Gastrocnemius medialis (tissue), 4 donors: ENCODE measurements around the gene SOX15. TPM values are rescaled to one million over a fixed set of nuclear protein-coding genes. Genes with fewer than 3 reads are reported as not detected.
A peak's percentile ranks its signal among the peaks of the same experiment; 100 is the strongest.

ENCODE experiments used
- ATAC-seq, 2 donors: fragments of 150-250 bp; one replicate each; pipeline ENCODE4 v1.9.1; 2016
- DNase-seq, 2 donors: peaks; one replicate each; pipeline ENCODE4 v3.0.0-alpha.2; 2019
- H3K27ac ChIP-seq, 4 donors: fragments of 200-600 bp; sonication (generic); 1 replicate in 1 of 4; 2 replicates in 3 of 4; pipeline ENCODE4 v1.5.1; 2016 to 2018; ENCODE audit warnings: mild to moderate bottlenecking in 2 of 4, moderate library complexity in 1 of 4
- H3K27me3 ChIP-seq, 3 donors: fragments of 200-600 bp; sonication (generic) in 2 of 3; 1 replicate in 1 of 3; 2 replicates in 2 of 3; pipeline versions ENCODE4 v1.5.1 to v1.6.0; 2016 to 2019; ENCODE audit warnings: mild to moderate bottlenecking in 1 of 3, moderate library complexity in 1 of 3
- H3K36me3 ChIP-seq, 2 donors: fragments of 200-600 bp; sonication (generic) in 1 of 2; one replicate each; pipeline ENCODE4 v1.5.1; 2017 to 2018
- H3K4me1 ChIP-seq, 2 donors: fragments of 200-600 bp; sonication (generic) in 1 of 2; one replicate each; pipeline ENCODE4 v1.5.1; 2016 to 2017; ENCODE audit warnings: mild to moderate bottlenecking in 2 of 2
- H3K4me3 ChIP-seq, 4 donors: fragments of 200-600 bp; sonication (generic) in 3 of 4; 1 replicate in 1 of 4; 2 replicates in 3 of 4; pipeline ENCODE4 v1.5.1; 2016 to 2019; ENCODE audit warnings: mild to moderate bottlenecking in 2 of 4
- H3K9me3 ChIP-seq, 3 donors: fragments of 200-600 bp; sonication (generic) in 2 of 3; 1 replicate in 1 of 3; 2 replicates in 2 of 3; pipeline ENCODE4 v1.5.1; 2016 to 2019
- POLR2A ChIP-seq, 2 donors: fragments of 450-650 bp; IDR thresholded peaks; one replicate each; pipeline ENCODE4 v1.6.1; 2017; ENCODE audit warnings: antibody characterized with exemption in 2 of 2, mild to moderate bottlenecking in 2 of 2, moderate library complexity in 2 of 2
- in situ Hi-C, 4 donors: fragments of 200-750 bp; cut with MboI; loops; one replicate each; pipeline versions ENCODE4 v1.15.0 to v1.8.0; 2017; ENCODE audit warnings: low sequenced_read_pairs in 4 of 4
- intact Hi-C: fragments of 100-400 bp; cut with DNase I; formaldehyde crosslinking; loops from one replicate; pipeline ENCODE4 v1.15.1; 2023; ENCODE audit warnings: low total_unique reads
- total RNA-seq, 4 donors: library from RNA; depleted of rRNA; stranded (reverse); fragments of >200 nt; gene quantifications; one replicate each; pipeline versions ENCODE4 v1.1.0 to v1.2.3, GENCODE V29; 2016
- TF ChIP-seq, protein P1 (sequence below), 5 experiments: fragments of 450-650 bp in 3 of 5; fragments of 200-600 bp in 2 of 5; sonication (generic) in 2 of 5; IDR thresholded peaks in 4 of 5; conservative IDR thresholded peaks in 1 of 5; 1 replicate in 4 of 5; 2 replicates in 1 of 5; pipeline ENCODE4 v1.5.1; 2016 to 2019; ENCODE audit warnings: antibody characterized with exemption in 5 of 5, mild to moderate bottlenecking in 3 of 5, moderate library complexity in 3 of 5

SOX15 gene
- total RNA-seq, 4 donors from 2014 or later: 0.66 to 1.3 (median 1.1) TPM; not detected in 1

DNA sequence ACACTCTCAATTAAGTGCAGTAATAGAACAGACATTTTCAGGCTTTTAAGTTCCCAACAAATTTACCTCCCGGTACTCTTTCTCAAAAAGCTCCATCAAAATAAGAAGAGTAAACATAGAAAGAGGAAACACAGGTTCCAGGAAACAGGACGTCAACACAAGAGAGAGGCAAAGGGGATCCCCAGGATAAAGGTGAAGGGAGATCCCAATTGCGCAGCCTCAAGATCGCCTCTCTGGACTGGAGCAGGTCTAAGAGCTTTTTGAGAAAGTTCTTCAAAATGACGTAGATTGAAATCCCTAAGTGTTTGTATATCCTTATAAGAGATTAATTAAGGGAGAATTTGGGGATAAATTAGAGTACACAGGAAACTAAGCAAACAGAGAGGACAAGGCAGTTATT lies 28.7 kb upstream of the SOX15 start:
- in situ Hi-C loops: no loop called here
- ATAC-seq: no peak

DNA sequence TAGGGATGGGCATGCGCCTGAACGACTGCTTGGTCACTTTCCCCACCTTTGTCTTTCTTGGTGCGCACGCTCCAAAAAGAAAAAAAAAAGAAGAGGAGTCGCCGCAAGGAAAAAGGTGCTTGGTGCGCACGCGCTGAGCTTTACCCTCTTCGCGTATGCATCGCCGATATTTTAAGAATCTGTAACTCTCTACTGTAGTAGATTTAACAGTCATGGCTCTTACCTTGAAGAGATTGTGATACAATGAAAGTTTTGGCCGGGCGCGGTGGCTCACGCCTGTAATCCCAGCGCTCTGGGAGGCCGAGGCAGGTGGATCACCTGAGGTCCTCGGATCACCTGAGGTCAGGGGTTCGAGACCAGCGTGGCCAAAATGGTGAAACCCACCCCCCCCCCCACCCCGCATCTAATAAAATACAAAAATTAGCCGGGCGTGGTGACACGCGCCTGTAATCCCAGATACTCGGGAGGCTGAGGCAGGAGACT lies 25.4 kb upstream of the SOX15 start:
- H3K9me3 ChIP-seq: no peaks in the 10 kb centered on the region
- DNase-seq: no peak
- ATAC-seq: peak in 1 of 2 donors; percentile 86
- peak overlapping the region; percentile 52 to 71 (median 58) for H3K4me3 ChIP-seq
- no peaks in the 10 kb centered on the region for H3K27me3 ChIP-seq
- no peak for TF ChIP-seq POLR2A (IDR thresholded peaks at IDR 0.05)
- TF ChIP-seq, protein P1, sequence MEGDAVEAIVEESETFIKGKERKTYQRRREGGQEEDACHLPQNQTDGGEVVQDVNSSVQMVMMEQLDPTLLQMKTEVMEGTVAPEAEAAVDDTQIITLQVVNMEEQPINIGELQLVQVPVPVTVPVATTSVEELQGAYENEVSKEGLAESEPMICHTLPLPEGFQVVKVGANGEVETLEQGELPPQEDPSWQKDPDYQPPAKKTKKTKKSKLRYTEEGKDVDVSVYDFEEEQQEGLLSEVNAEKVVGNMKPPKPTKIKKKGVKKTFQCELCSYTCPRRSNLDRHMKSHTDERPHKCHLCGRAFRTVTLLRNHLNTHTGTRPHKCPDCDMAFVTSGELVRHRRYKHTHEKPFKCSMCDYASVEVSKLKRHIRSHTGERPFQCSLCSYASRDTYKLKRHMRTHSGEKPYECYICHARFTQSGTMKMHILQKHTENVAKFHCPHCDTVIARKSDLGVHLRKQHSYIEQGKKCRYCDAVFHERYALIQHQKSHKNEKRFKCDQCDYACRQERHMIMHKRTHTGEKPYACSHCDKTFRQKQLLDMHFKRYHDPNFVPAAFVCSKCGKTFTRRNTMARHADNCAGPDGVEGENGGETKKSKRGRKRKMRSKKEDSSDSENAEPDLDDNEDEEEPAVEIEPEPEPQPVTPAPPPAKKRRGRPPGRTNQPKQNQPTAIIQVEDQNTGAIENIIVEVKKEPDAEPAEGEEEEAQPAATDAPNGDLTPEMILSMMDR (IDR thresholded peaks at IDR 0.05 in 4 of 5, conservative IDR thresholded peaks at IDR 0.05 in 1 of 5): no peak
- H3K36me3 ChIP-seq: peaks cover 0 to 7% of the 10 kb centered on the region in 2 donors
- in situ Hi-C loops (no loop called here), intact Hi-C loops (loop anchor here (1.0 to 2.0 kb wide), 5 partner anchors 12 to 131 kb away; partner anchors contain the start of genes POLR2A, SAT2, SENP3 and WRAP53)
- H3K27ac ChIP-seq: peak overlapping the region; percentile 88 to 98 (median 91)
- peaks cover 33 to 36% of the 10 kb centered on the region in 2 donors for H3K4me1 ChIP-seq

More for the DNA sequence above, 28.7 kb upstream of the SOX15 start:
- H3K36me3 ChIP-seq: no peaks in the 10 kb centered on the region
- H3K9me3 ChIP-seq: no peaks in the 10 kb centered on the region
- intact Hi-C loops: no loop called here
- DNase-seq: no peak
- no peak overlapping the region for H3K27ac ChIP-seq
- H3K4me1 ChIP-seq: peaks cover 4% of the 10 kb centered on the region in 2 donors
- TF ChIP-seq, protein P1 (IDR thresholded peaks at IDR 0.05 in 4 of 5, conservative IDR thresholded peaks at IDR 0.05 in 1 of 5): no peak
- no peak for TF ChIP-seq POLR2A (IDR thresholded peaks at IDR 0.05)
- no peak overlapping the region for H3K4me3 ChIP-seq
- H3K27me3 ChIP-seq: no peaks in the 10 kb centered on the region

DNA sequence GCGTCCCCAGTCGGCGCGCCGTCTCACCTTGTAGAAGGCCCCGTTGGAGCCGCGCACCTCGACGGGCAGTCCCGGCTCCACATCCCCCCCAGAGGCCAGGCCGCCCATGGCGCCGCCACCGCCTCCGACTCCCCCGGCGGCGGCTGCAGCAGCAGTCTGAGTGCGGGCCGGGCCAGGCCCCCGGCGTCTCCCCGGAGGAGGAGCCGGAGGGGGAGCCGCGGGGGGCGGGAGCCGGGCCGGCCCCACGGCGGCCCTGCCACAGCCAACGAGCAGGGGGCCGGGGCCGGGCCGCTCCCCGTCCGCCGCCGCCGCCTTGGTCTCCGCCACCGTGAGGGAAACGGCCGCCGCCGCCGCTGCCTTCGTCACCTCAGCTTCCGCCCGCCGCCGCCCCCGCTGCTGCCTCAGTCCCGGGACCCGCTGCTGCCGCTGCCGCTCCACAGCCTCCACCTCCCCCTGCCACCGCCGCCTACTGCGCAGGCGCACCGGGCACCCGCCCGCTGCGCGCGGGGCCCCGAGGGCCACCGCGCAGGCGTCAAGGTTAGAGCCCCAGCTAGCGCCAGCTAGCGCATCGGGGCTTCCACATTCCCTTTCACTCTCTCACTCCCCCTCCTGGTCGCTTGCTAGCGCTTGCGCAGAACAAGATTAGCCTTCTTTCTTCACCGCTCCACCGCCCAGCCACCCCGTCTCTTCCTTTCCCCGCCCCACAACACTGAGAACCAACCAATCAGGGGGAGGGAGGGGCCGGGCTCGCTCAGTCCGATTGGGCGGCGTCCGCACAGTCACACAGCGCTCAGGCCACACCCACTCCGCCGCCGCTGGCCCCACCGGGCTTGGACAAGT lies 24.8 kb upstream of the SOX15 start, which contains the start of gene FXR2:
Gene FXR2 (minus strand): TSS at position 473 of the 840 bp plus-strand sequence. CDS start 365 bp downstream, at position 108.
- intact Hi-C loops (loop anchor here (1.0 to 2.0 kb wide), 5 partner anchors 13 to 130 kb away; partner anchors contain the start of genes POLR2A, SAT2, SENP3 and WRAP53), in situ Hi-C loops (no loop called here)
- H3K27ac ChIP-seq: peak within 1 kb of the TSS; percentile 88 to 98 (median 91)
- H3K9me3 ChIP-seq: no peaks in the 10 kb centered on the region
- no peaks in the 10 kb centered on the region for H3K27me3 ChIP-seq
- ATAC-seq: peak; percentile 93 to 94
- TF ChIP-seq, protein P1 (IDR thresholded peaks at IDR 0.05 in 4 of 5, conservative IDR thresholded peaks at IDR 0.05 in 1 of 5): peak; percentile 41 to 81 (median 65)
- TF ChIP-seq POLR2A (IDR thresholded peaks at IDR 0.05): peak; percentile 97 to 99
- H3K4me1 ChIP-seq: peaks cover 37 to 38% of the 10 kb centered on the region in 2 donors
- H3K4me3 ChIP-seq: peak within 1 kb of the TSS; percentile 71 to 95 (median 74)
- DNase-seq: peak; percentile 100
- H3K36me3 ChIP-seq: peaks cover 0 to 7% of the 10 kb centered on the region in 2 donors

DNA sequence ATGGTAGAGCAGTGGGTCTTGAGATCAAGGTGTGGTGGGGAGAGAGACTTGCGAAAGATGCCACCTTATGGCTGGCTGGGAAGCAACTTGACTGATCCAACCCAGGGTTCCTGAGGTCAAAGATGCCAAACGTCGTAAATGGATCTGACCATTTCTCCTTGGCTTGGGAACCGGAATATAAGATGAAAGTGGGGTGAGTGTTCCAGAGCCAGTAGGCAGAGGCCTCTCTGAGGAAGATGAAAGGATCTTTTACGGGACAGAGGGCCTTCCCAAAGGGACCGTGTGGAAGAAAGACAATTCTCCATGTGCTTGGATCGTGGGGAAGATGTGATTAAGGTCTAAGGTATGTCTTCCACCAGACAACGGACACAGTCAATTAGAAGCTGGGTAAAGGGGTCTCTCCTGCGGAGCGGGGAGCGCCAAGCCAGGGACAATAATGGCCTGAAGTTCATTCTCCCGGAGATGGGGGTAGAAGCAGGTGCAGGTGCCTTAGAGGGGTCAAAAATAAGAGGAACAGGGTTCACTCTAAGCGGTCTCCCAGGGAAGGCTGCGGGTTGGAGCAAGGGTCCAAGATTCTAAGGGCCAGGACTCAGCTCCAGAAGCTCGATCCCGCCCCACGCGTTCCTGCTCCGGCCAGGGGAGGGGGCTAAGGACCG lies 24.0 kb upstream of the SOX15 start:
- H3K27ac ChIP-seq: peak overlapping the region; percentile 88 to 98 (median 91)

More for the DNA sequence above, 24.0 kb upstream of the SOX15 start:
- H3K4me3 ChIP-seq: peak overlapping the region; percentile 71 to 95 (median 74)
- TF ChIP-seq, protein P1 (IDR thresholded peaks at IDR 0.05 in 4 of 5, conservative IDR thresholded peaks at IDR 0.05 in 1 of 5): no peak
- no peaks in the 10 kb centered on the region for H3K27me3 ChIP-seq
- peak; percentile 4 to 9 for ATAC-seq
- in situ Hi-C loops: no loop called here
- intact Hi-C loops: loop anchor here (2.0 kb wide), 2 partner anchors 41 to 53 kb away; partner anchors contain the start of gene SENP3
- peaks cover 0 to 7% of the 10 kb centered on the region in 2 donors for H3K36me3 ChIP-seq
- no peak for DNase-seq
- peaks cover 42 to 45% of the 10 kb centered on the region in 2 donors for H3K4me1 ChIP-seq
- H3K9me3 ChIP-seq: no peaks in the 10 kb centered on the region
